Middle frontal gyrus (tissue), 1 donor: ENCODE data around the gene WSCD2.

ENCODE experiments used
- DNase-seq: peaks from one replicate; pipeline ENCODE4 v3.0.0-alpha.2; 2015; ENCODE audit warnings: low spot score; ENCODE audit errors: extremely low spot score

WSCD2 gene

DNA sequence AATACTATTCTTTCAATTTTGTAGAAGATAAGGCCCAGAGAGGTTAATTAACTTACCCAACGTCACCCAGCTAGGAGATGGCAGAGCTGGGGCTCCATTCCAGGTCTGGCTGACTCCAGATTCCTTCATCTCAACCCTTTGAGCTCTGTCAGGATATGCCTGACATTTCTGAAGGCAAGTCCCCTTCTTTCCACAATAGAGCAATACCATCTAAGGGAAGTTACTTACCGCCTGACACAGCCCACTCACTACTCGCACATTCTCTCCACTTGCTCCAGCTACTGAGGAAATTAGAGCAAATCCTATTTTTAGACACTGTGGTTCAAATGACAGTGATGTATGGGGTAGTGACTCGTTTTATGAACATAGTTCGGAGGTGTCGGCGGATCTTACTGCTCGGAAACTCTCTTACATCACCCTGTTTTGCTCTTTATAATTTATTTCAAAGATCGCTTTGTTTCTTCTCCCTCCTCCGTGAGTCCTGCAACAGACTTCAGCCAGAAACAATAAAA lies 2.0 kb upstream of the WSCD2 start:
- DNase-seq, result no peak

DNA sequence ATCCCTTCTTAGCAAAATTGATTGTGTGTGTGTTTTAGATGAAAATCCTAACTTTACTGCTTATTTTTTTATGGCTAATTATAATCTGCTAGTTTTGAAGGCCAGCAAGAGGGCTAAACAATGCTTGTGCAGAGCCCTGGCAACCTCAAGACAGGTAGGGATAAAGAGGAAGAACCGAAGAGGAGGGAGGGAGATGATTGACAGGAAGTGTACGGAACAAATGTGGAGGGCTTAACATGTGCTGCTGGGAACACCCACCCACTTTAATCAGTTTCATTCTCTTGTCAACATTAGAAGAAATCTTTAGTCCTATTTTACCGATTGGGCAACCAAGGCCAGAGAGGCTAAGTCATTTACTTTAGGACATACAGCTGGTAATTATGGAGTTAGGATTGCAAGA lies 1.4 kb upstream of the WSCD2 start:
- DNase-seq, result no peak

DNA sequence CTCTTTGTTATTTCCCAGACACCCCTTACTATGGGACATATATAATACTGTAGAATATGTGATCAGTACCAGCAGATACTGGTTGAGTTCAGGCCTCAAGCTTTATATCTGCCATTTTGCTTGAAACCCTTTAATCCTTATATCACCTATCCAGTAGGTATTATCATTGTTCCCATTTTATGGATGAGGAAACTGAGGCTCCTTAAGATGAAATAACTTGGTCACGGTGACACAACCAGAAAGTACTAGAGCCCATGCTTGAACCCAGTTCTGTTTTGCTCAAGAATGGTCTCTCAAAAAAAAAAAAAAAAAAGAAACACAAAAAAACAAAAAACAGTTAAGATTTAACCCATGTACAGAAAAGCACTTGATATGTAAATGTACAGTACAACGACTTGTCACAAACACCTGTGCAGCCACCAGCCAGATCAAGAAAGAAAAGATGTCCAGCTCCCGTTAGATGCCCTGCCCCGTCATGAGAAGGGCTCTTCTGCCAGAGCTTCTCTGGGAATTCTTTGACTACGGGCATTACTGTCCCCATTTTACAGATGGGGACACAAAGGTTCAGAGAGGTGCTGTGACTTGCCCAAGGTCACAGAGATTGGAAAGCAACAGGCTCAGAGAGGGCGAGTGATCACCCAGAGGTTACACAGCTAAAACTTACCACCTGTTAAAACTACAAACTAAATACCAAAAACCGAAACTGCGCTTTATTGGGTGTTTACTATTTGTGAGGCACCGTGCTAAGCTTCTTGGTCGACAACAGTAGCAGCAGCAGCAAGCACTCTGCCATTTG lies 669 bp upstream of the WSCD2 start:
- DNase-seq, result no peak

DNA sequence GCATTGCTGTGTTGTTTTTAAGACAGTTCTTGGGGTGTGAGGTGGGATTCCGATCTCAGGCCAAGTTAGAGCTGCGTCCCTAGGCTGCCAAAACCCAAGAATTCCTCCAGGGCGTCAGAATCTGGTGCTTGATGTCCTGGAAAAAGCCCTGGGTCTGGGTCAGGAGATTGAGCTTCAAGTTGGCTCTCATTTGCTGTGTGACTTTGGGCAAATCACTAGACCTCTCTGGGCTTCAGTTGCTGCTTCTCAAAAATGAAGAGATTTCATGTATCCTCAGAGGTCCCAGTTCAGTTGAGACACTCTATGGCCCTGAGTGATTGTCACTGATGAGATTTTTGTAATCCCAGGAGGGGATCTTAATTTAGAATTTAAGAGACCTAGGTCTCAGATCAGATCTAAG lies 1.9 kb downstream of the WSCD2 start:
- no peak for DNase-seq

DNA sequence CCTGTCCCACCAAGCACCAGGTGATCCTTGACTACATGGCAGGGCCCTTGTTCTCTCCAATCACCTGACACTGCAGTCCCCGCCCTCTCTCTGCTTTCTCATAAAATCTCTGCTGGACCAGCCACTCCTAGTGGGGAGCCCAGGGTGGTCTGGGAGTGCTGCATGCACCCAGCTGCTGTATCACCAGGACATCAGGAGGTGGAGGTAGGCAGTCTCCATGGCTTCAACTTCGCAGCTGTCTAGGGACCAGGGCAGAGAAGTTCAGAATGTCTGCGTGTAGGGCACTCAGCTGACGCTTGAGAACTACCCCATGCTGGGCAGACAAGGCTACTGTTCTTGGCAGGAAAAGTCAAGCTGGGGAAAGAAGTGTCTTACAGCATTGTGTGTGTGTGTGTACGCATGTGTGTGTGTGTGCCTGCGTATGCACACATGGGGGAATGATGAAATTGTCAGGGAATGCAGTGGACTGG lies 2.6 kb downstream of the WSCD2 start:
- DNase-seq, result no peak

DNA sequence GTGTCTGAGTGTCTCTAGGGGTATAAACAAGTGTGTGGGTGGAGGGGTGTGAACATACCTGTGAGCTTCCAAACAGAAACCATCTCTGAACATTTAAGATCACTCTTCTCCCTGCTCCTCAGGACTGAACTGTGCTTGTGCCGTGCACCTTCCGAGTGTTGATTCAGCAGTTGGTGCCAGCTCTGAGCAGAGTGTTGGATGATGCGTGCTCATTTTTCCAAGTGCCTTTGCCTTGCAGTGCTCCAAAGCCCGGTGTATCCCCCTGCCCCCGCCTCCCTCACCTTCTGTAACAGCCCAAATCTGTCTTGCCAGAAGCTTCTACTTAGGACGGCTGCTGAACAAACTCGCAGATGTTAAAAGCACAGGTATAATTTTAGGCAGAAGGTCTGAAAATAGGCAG lies 4.4 kb downstream of the WSCD2 start:
- no peak for DNase-seq

DNA sequence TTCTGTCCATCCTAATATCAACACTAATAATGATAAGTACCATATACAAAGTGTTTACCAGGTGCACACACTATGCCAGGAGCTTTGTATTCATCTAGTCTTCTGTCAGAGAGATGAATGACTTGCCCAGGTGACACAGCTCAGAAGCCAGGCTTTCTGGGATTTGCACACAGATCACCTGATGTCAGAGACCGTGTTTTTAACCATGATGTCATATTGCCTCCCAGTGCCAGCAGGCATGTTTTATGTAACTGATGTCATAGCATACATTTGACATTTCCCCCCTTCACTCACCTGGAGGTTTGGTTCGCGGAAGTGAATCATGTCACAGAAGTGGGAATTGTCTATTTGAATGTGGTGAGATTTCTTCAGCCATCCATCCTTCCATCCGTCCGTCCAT lies 5.7 kb downstream of the WSCD2 start:
- no peak for DNase-seq

DNA sequence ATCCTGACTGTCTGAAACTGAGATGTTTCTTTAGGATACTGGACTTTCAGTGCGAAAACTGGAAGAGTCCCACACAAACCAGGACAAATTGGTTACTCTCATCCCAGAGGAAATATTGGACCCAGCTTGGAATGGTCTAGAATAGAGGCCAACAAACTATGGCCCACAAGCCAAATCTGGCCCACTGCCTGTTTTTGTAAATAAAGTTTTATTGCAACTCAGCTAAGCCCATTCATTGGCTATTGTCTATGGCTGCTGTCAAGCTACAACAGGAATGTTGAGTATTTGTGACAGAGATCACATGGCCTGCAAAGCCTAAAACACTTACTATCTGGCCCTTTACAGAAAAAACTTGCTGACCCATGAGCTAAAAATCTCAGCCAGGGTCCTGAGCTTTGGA lies 6.5 kb downstream of the WSCD2 start:
- no peak for DNase-seq

DNA sequence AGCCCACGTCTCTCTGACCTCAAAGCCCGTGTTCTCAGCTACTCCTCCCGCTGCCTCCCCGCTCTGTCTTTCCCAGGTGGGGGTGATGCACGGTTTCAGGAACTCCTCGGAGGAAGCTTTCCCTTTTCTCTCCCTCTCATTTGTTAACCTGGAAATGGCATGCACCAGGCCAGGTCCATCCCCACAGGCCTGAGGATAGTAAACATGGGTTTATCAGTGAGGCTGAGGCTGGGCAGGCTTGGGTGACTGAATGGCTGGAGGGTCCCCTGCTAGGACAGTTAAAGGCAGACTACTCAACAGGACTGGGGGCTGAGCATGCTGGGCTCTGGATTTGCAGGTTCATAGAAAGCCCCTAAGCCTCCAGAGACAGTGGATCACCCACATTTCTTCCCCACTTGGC lies 7.6 kb downstream of the WSCD2 start:
- no peak for DNase-seq

DNA sequence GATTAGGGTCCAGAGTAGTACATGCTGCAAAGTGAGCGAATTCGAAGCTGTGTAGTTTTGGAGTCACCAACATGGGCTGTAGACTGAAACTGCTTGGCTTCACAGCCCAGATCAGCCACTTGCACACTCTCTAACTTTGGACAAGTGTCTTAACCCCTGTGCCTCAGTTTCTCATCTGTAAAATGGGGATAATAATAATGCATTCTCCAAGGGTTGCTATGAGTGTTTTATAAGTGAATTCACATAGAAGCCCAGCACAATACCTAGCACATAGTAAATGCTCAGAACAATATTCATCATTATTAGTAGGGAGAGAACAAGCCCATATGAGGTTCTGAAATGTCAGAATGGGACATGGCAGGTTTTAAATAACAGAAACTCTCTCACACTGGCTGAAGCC lies 10.4 kb downstream of the WSCD2 start:
- DNase-seq, result no peak

DNA sequence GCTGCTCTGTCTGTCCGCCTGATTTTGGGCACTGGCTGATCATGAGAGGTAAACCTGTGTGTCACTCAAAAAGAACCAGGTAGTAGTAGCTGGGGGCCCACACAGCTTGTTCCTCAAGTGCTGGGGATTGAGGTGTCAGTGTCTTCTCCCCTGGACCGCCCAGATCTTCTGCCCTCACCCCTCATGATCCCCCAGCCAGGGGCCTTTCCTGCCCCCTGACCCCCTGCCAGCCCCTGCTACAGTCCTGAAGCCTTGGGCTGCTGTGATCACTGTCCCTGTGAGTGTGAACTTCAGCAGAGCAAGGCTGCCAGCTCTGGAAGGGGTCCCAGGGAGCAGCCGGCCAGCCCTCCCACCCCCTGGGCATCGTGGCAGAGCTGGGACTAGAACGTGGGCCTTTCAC lies 11.4 kb downstream of the WSCD2 start:
- no peak for DNase-seq

DNA sequence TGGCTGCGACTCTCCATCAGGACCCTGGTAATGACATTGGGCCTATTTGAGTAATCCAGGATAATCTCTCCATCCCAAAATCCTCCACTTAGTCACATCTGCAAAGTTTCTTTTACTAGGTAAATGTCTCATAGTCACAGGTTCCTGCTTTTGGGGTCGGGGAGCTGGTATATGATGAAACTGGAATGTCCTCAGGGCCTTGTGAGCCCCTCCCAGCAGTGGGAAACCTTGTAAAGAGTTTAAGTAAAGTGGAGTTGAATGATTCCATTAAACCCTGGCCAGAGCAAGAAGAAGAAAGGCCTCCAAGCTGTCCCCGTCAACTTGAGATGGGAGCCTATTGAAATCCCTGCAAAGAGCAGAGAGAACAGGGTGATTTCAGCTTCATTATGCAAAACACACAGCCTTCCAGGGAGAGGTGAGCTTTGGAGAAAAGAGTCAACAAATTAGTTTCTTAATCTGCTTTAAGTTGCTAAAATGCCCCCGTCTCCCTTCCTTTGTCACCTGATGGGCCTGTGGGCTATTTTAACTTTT lies 12.6 kb downstream of the WSCD2 start:
- DNase-seq, result no peak

DNA sequence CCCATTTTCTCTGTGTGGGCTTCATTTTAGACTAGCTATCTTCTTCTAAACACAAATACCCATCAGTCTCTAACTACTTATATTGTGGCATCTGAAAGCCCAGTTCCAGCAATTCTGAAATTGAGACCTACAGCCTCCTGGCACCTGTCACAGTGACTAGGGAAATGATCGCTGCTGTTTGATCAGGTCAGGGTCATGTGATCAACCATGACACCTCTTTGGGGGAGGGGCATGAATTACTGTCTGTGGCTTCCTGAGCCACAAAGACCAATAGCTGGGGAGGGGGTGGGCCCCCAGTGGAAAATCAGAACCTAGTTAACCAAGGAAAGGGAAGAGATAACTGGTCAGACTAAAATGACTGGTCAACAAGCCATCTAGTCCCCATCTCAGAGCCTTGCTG lies 14.1 kb downstream of the WSCD2 start:
- DNase-seq, result no peak

DNA sequence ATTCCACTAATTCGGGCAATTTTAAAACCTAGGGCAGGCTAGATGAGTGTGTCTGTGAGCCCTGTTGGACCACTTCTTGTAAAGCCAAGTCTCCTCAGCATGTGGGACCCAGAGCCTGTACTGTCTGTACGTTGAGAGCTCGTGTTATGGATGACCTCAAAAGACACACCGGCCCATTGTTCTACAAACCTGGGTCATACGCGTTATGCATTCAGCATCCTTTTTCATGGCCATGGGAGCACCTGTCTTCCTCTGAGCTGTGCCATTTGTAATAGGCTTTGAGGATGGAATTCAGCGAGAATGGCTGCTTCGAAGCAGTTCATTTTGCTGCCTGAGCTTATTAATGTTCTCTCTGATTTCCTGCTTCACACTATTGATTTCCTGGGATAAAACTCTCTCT lies 15.0 kb downstream of the WSCD2 start:
- DNase-seq, result no peak

DNA sequence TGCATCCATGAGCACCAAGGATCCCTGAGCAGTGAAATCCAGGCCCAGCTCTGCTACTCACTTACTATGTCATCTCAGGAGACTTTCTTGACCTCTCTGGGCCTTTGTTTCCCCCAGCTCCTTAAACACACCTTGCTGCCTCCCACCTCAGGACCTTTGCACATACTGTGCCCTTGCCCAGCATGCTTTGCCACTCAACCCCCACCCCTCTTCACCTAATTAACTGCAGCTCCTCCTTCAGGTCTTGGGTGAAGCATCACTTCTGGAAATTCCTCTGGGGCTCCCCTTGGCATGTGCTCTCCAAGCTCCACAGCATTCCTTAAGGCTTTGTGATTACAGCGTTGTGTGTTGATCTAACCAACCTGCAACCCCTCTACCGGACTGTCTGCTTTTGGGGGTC lies 15.9 kb downstream of the WSCD2 start:
- DNase-seq, result no peak

DNA sequence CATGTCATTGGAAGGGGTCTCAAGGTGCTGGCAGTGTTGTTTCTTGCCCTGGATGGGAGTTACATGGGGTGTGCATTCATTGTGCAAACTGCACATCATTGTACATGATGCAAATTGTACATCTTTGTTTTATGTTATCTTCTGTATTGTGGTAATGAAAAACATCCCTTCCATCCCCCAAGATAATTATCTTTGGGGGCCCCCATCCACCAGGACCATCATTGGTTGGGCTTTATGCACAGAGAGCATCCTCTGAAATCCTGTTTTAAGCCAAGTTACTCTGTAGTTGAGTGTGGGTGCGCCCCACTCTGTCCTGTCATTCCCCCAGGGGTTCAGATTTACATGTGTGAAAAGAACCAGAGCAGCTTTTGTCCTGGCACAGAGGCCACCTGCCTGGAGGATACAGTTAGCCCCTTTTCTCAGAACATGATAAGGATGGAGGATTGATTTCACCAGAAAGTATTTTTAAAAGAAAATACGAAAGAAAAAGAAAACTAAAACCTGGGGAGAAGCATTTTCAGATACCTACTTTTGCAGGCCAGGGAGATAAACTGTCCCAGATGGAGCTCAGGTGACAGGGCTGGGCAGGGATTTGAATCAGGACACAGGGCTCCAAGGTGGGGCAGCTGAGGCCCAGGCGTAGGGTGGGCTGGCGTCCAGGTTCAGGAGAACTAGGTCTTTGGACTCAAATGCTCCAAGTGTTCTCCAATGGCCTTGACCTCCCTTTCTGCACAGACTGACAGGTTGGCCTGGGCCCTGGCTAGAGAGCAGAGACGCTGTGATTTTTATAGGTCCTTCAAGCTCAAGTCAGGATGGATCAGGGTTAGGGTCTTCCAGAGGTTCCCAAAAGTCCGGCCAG lies 17.2 kb downstream of the WSCD2 start:
- DNase-seq, result no peak

DNA sequence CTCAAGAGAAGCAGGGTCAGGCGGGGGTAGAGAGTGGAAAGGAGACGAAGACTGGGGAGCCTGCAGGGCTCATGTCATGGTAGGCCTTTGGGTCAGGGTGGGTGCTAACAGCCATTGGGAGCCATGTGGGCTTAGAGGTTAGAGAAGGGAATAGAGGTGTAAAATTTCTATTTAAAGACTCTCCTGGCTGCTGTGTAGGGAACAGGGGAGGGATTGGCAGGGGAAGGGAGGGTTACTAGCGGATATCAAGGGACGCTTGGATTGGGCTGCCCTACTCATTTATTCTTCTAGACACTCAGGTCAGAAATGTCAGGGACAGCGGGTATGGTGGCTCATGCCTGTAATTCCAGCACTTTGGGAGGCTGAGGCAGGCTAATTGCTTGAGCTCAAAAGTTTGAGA lies 18.2 kb downstream of the WSCD2 start:
- no peak for DNase-seq

DNA sequence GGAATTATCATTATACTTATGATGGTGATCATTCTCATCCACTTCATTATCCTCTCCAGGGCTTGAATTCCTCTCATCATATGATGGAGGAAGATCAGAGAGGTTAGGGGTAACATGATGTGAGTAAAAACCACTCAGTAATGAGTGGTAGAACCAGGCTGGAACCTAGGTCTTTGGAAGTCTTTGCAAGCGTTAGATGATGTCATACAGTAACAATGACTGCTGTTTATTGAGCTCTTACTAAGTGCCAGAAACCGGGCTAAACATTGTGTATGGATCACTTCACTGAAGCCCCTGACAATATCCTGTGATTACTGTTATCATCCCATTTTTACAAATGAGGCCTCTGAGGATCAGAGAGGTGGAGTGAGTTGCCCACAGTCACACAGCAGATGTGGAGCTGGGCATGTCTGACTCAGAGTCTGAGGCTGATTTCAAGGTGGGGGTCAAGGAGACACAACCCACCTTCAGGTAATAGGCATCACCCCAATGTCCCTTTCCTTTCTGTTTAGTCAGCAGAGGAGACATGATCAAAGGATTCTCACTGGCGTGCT lies 19.5 kb downstream of the WSCD2 start:
- DNase-seq, result no peak

DNA sequence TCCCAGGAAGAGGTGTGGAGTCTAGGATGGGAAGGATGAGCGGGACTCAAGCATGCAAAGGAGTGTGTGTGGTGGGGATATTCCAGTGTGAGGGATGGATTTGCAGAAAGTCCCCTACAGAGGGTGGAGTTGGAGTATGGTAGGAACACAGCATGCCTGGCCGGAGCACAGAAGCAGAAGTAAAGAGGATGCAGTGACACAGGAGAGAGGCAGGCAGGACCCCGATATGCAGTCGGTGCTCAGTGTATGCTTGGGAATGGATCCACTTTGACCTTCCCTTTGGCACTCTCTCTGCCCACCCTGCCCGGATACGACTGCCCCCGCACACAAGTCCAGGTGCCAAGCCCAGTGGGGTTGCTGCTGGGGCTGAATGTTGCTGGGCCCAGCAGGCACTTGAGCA lies 21.3 kb downstream of the WSCD2 start:
- DNase-seq, result no peak

DNA sequence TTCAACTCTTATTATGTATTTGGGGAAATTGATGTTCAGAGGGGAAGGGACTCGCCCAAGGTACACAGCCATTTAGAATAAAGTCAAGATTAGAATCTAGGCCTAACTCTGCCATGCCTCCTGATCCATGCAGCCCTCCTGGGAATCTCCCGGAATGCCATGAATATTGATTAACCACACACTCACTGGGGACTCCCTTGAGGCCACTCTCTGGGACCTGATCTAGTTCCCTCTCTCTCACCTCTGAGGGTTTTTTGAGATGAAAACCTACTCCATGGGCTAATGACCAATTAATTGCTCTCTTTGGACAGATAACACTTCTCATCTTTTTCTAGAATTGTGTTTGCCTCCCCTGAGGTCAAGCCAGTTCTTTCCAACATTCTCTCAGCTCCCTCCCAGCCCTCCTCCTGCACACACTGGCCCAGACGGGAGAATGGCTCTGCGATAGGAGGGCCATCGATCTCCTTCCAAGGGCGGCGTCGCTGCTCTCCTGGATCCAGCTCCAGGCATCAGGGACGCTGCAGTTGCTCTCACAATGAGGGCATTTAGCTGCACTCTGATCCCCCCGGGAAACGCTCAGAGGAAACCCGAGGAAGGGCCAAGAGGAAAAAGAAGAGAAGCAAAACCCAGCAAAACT lies 22.6 kb downstream of the WSCD2 start:
- DNase-seq, result no peak

DNA sequence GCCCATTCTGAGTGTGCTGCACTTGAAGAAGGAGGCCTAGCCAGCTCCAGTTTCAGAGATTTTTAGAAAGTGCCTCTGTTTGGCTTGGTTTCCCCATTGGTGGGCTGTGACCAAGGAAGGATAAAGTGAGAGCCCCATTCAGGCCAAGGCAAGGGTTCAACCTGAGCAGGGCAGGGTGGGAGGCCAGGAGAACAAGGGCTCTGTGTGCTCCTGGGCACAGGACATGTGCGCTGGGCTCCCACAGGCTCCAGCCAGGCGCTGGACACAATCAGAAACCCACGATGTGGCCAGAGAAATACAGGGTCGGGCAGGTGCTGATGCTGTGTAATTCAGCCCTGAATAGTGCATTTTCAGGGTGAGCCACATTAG lies 23.1 kb downstream of the WSCD2 start:
- no peak for DNase-seq

DNA sequence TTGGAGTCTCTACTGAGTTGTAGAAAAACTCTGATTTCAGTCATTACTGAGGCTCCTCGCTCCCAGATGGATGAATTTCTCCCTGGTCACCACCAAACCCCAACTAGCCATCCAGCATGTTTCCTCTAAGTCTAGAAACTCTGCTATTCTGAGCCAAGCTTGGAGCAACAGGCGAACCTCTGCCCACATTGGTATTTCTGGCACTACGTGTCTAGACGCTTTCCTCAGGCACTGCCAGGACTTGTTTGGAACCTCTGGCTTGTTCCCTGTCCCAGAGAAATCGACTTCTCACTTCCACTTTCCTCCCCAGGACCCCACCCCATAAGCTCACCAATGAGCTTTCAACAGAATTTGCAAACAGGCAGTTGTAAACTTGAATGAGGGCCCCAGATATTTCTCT lies 27.6 kb downstream of the WSCD2 start:
- no peak for DNase-seq
